NCI-H2171 (cell line): ENCODE measurements around the gene PROM2.
A peak's percentile ranks its signal among the peaks of the same experiment; 100 is the strongest.

Experiments used
- DNase-seq: peaks from one replicate; lab custom pipeline; 2025; lab: John Stamatoyannopoulos, UW

PROM2 gene

GRCh38 chr2:95323347-95324155, 49.3 kb downstream of the PROM2 start:
- DNase-seq, result peak; percentile 10

- no peak for DNase-seq
Observed at GRCh38 chr2:95325026-95325425, 50.8 kb downstream of the PROM2 start.

GRCh38 chr2:95325590-95326432, 51.6 kb downstream of the PROM2 start:
- DNase-seq, result no peak

GRCh38 chr2:95326433-95327140, 52.3 kb downstream of the PROM2 start:
- no peak for DNase-seq

GRCh38 chr2:95327861-95328260, 53.6 kb downstream of the PROM2 start:
- DNase-seq, result no peak

GRCh38 chr2:95328358-95329125, 54.3 kb downstream of the PROM2 start:
- no peak for DNase-seq

- DNase-seq, result no peak
Observed at GRCh38 chr2:95329401-95329800, 55.2 kb downstream of the PROM2 start.

GRCh38 chr2:95329891-95330793, 55.9 kb downstream of the PROM2 start:
- no peak for DNase-seq

- DNase-seq, result no peak
Observed at GRCh38 chr2:95330794-95331338, 56.6 kb downstream of the PROM2 start.

GRCh38 chr2:95331606-95332005, 57.4 kb downstream of the PROM2 start:
- no peak for DNase-seq

- DNase-seq, result no peak
Observed at GRCh38 chr2:95332036-95332435, 57.8 kb downstream of the PROM2 start.

- no peak for DNase-seq
Observed at GRCh38 chr2:95333056-95333455, 58.8 kb downstream of the PROM2 start.

GRCh38 chr2:95333888-95334338, 59.7 kb downstream of the PROM2 start:
- peak; percentile 36 for DNase-seq

GRCh38 chr2:95334916-95335641, 60.8 kb downstream of the PROM2 start:
- DNase-seq, result no peak

- no peak for DNase-seq
Observed at GRCh38 chr2:95336406-95336805, 62.2 kb downstream of the PROM2 start.

- no peak for DNase-seq
Observed at GRCh38 chr2:95337829-95338228, 63.6 kb downstream of the PROM2 start.
